SK-N-SH (cell line): ENCODE measurements around the gene DENND1A. TPM values are rescaled to one million over a fixed set of nuclear protein-coding genes. Genes with fewer than 3 reads are reported as not detected.

ENCODE experiments used
- CTCF ChIA-PET: fragments of 300-600, 350-600 bp; formaldehyde crosslinking; extraction: SDS; loops from one replicate; lab custom pipeline; 2021; lab: Yijun Ruan, JAX
- POLR2A ChIA-PET: fragments of 350-600 bp; sonication (Branson Sonifier 250); formaldehyde crosslinking; extraction: SDS; loops from one replicate; lab custom pipeline; 2020; ENCODE audit warnings: antibody characterized with exemption, inconsistent platforms; lab: Yijun Ruan, JAX
- DNase-seq: peaks from one replicate; pipeline ENCODE4 v3.0.0; 2012
- H2AFZ ChIP-seq: fragments of 200-600 bp; sonication (generic); 2 replicates; pipeline ENCODE4 v1.8.1; 2016; ENCODE audit warnings: antibody characterized with exemption, mild to moderate bottlenecking, low read depth
- H3F3A ChIP-seq: fragments of 200-600 bp; sonication (generic); replicated peaks from 2 replicates; pipeline ENCODE3; 2016; ENCODE audit warnings: antibody characterized with exemption, mild to moderate bottlenecking; ENCODE audit not compliant: insufficient read depth
- H3K27ac ChIP-seq, 2 experiments: fragments of 200-500 bp in 1 of 2; fragments of 200-600 bp in 1 of 2; sonication (Bioruptor generic) in 1 of 2; sonication (generic), shearing (Covaris generic) in 1 of 2; 2 replicates each; pipeline versions ENCODE4 v1.5.1 to v1.6.1; 2014 to 2016; ENCODE audit warnings: low read depth in 2 of 2, inconsistent platforms in 1 of 2, low read length in 1 of 2, mild to moderate bottlenecking in 1 of 2, mixed read lengths in 1 of 2
- H3K27me3 ChIP-seq: fragments of 200-600 bp; sonication (generic), shearing (Covaris generic); 2 replicates; pipeline ENCODE4 v1.6.1; 2016; ENCODE audit warnings: mixed run types; ENCODE audit not compliant: insufficient read depth
- H3K36me3 ChIP-seq, 2 experiments: fragments of 200-500 bp in 1 of 2; fragments of 200-600 bp in 1 of 2; sonication (Bioruptor generic) in 1 of 2; sonication (generic) in 1 of 2; replicated peaks in 1 of 2; 2 replicates each; pipeline versions ENCODE3 to v1.5.1; 2014 to 2016; ENCODE audit warnings: low read length in 1 of 2, mild to moderate bottlenecking in 1 of 2; ENCODE audit not compliant: insufficient read depth in 2 of 2, control insufficient read depth in 1 of 2
- H3K4me1 ChIP-seq, 2 experiments: fragments of 200-500 bp in 1 of 2; fragments of 200-600 bp in 1 of 2; sonication (Bioruptor generic) in 1 of 2; sonication (generic), shearing (Covaris generic) in 1 of 2; 2 replicates each; pipeline versions ENCODE4 v1.5.1 to v1.6.1; 2014 to 2016; ENCODE audit warnings: low read depth in 1 of 2, low read length in 1 of 2, mixed run types in 1 of 2; ENCODE audit not compliant: insufficient read depth in 2 of 2, control insufficient read depth in 1 of 2
- H3K4me2 ChIP-seq: fragments of 200-600 bp; sonication (generic), shearing (Covaris generic); 2 replicates; pipeline ENCODE4 v1.6.1; 2017; ENCODE audit warnings: mixed run types
- H3K4me3 ChIP-seq, 2 experiments: fragments of 200-500 bp in 1 of 2; fragments of 200-600 bp in 1 of 2; sonication (Bioruptor generic) in 1 of 2; sonication (generic), shearing (Covaris generic) in 1 of 2; 2 replicates each; pipeline versions ENCODE4 v1.5.1 to v1.8.1; 2014 to 2016; ENCODE audit warnings: low read depth in 2 of 2, inconsistent platforms in 1 of 2, low read length in 1 of 2, mild to moderate bottlenecking in 1 of 2, mixed read lengths in 1 of 2, moderate library complexity in 1 of 2
- H3K79me2 ChIP-seq: fragments of 200-600 bp; sonication (generic); 2 replicates; pipeline ENCODE4 v1.8.1; 2017; ENCODE audit warnings: mild to moderate bottlenecking; ENCODE audit not compliant: insufficient read depth
- H3K9ac ChIP-seq: fragments of 200-600 bp; sonication (generic); 2 replicates; pipeline ENCODE4 v1.6.1; 2017; ENCODE audit warnings: mixed run types
- H3K9me2 ChIP-seq: fragments of 200-600 bp; sonication (generic); 2 replicates; pipeline ENCODE4 v1.6.1; 2017; ENCODE audit warnings: mixed run types
- H3K9me3 ChIP-seq: fragments of 200-600 bp; sonication (generic); 2 replicates; pipeline ENCODE4 v1.6.1; 2017; ENCODE audit warnings: mixed run types, mild to moderate bottlenecking, moderate library complexity
- H4K20me1 ChIP-seq: fragments of 200-600 bp; sonication (generic); 2 replicates; pipeline ENCODE4 v1.6.1; 2017; ENCODE audit warnings: mild to moderate bottlenecking, mixed run types; ENCODE audit not compliant: insufficient read depth
- CHD2 ChIP-seq: fragments of 150-350 bp; IDR thresholded peaks from 2 replicates; pipeline ENCODE4 v1.6.1; 2018; ENCODE audit warnings: low read length; ENCODE audit not compliant: partially characterized antibody
- EZH2phosphoT487 ChIP-seq: fragments of 200-600 bp; sonication (generic); IDR thresholded peaks from 2 replicates; pipeline ENCODE4 v1.6.1; 2017; ENCODE audit warnings: low read depth, mixed run types, mild to moderate bottlenecking, antibody characterized with exemption, moderate library complexity, borderline replicate concordance
- FOSL2 ChIP-seq: IDR thresholded peaks from 2 replicates; pipeline ENCODE4 v1.4.0; 2012; ENCODE audit warnings: low read depth, mild to moderate bottlenecking, moderate library complexity, borderline replicate concordance
- IRF3 ChIP-seq: fragments of 150-350 bp; IDR thresholded peaks from 2 replicates; pipeline ENCODE4 v1.6.1; 2016; ENCODE audit warnings: mild to moderate bottlenecking, low read depth, low read length
- MAX ChIP-seq: IDR thresholded peaks from 2 replicates; pipeline ENCODE4 v1.4.0; 2012; ENCODE audit warnings: low read depth
- MXI1 ChIP-seq: IDR thresholded peaks from 2 replicates; pipeline ENCODE4 v1.6.1; 2012; ENCODE audit warnings: mild to moderate bottlenecking, low read depth, low read length, improper control_type of control experiment
- REST ChIP-seq: IDR thresholded peaks from 2 replicates; pipeline ENCODE4 v1.6.1; 2012; ENCODE audit warnings: mild to moderate bottlenecking, low read depth, low read length, moderate library complexity
- SIN3A ChIP-seq: IDR thresholded peaks from 2 replicates; pipeline ENCODE4 v1.6.1; 2012; ENCODE audit warnings: low read depth, mild to moderate bottlenecking, low read length, moderate library complexity, borderline replicate concordance
- TCF12 ChIP-seq: IDR thresholded peaks from 2 replicates; pipeline ENCODE4 v1.4.0; 2012
- YY1 ChIP-seq: IDR thresholded peaks from 2 replicates; pipeline ENCODE4 v1.4.0; 2012; ENCODE audit warnings: low read depth, mild to moderate bottlenecking
- ZBTB33 ChIP-seq: IDR thresholded peaks from 2 replicates; pipeline ENCODE4 v1.4.0; 2012; ENCODE audit warnings: low read depth, borderline replicate concordance
- WGBS: methylation state at CpG from one replicate; pipeline ENCODE4 v1.1.6; 2017; ENCODE audit warnings: low lambda C conversion rate; 5-methylcytosine and 5-hydroxymethylcytosine counted together
- polyA plus RNA-seq, 3 experiments: library from polyadenylated mRNA; depleted of rRNA; stranded (reverse); fragments of >200 nt; gene quantifications; 2 replicates each; pipeline ENCODE4 v1.2.3, GENCODE V29; 2012

DENND1A gene
- polyA plus RNA-seq, 1 of the 3 experiments (the other 2 are of a cell fraction): 25.4 TPM

GRCh38 chr9:123347289-123348060 is 582.5 kb downstream of the DENND1A start:
- peaks cover 4% of the 10 kb centered on the region for H3K27me3 ChIP-seq
- H3K79me2 ChIP-seq: no peaks in the 10 kb centered on the region
- no peaks in the 10 kb centered on the region for H3K36me3 ChIP-seq
- H3F3A ChIP-seq: peaks cover 6% of the 10 kb centered on the region
- H4K20me1 ChIP-seq: no peaks in the 10 kb centered on the region
- TF ChIP-seq CHD2 (no peak), SIN3A (no peak), REST (no peak), MXI1 (no peak), ZBTB33 (no peak)
- TF ChIP-seq, all 33 proteins: peak for 0
- no peak overlapping the region for H3K27ac ChIP-seq
- H3K9me2 ChIP-seq: no peaks in the 10 kb centered on the region
- H3K4me2 ChIP-seq: no peak overlapping the region
- DNase-seq: no peak
- no peak overlapping the region for H3K4me3 ChIP-seq
- H3K9me3 ChIP-seq: no peaks in the 10 kb centered on the region
- POLR2A ChIA-PET: no interaction called here
- CTCF ChIA-PET: interaction anchor here (2.9 to 10.4 kb wide), 4 partner anchors 17 to 272 kb away, joined by 17 to 331 read pairs (median 48); no protein-coding TSS in a partner anchor
- peaks cover 0 to 7% of the 10 kb centered on the region in 2 experiments; a peak in 2 of 4 replicates for H3K4me1 ChIP-seq
- no peak overlapping the region for H2AFZ ChIP-seq
- H3K9ac ChIP-seq: no peak overlapping the region
- 55% methylated on average over 12 of the region's 12 CpGs for WGBS

- H3K4me2 ChIP-seq: no peak overlapping the region
- no peaks in the 10 kb centered on the region for H3K9me2 ChIP-seq
- no peaks in the 10 kb centered on the region for H4K20me1 ChIP-seq
- H3K4me3 ChIP-seq: no peak overlapping the region
- H3K27ac ChIP-seq: no peak overlapping the region
- no peak overlapping the region for H2AFZ ChIP-seq
- no peaks in the 10 kb centered on the region; the same call in 1 of the 2 replicates for H3K27me3 ChIP-seq
- H3K36me3 ChIP-seq: no peaks in the 10 kb centered on the region
- POLR2A ChIA-PET: no interaction called here
- WGBS: 100% methylated on average over 3 of the region's 3 CpGs
- no peaks in the 10 kb centered on the region for H3K79me2 ChIP-seq
- peaks cover 6% of the 10 kb centered on the region for H3F3A ChIP-seq
- CTCF ChIA-PET: no interaction called here
- no peaks in the 10 kb centered on the region for H3K9me3 ChIP-seq
- no peak for TF ChIP-seq MXI1
- TF ChIP-seq IRF3: no peak
- TF ChIP-seq EZH2phosphoT487: no peak
- no peak for TF ChIP-seq FOSL2
- TF ChIP-seq TCF12: no peak
- no peak for TF ChIP-seq MAX
- TF ChIP-seq YY1: no peak
- no peak for TF ChIP-seq ZBTB33
- peaks cover 0 to 7% of the 10 kb centered on the region in 2 experiments; a peak in 2 of 4 replicates for H3K4me1 ChIP-seq
- no peak for DNase-seq
- no peak overlapping the region for H3K9ac ChIP-seq
Observed at GRCh38 chr9:123346826-123347225, 583.1 kb downstream of the DENND1A start.
